Activated T-cell treated with anti-CD3 and anti-CD28 coated beads for 48 hours (primary cell): ENCODE results near the gene MT1M.
"Not testable (repeated sequence)": the region's sequence is repeated elsewhere in the genome, so short reads cannot be mapped to it uniquely, and the experiment has no call there.

Experiments
- DNase-seq: peaks from one replicate; pipeline ENCODE4 v3.0.0-alpha.2; 2020; ENCODE audit warnings: low read depth

MT1M gene

DNA sequence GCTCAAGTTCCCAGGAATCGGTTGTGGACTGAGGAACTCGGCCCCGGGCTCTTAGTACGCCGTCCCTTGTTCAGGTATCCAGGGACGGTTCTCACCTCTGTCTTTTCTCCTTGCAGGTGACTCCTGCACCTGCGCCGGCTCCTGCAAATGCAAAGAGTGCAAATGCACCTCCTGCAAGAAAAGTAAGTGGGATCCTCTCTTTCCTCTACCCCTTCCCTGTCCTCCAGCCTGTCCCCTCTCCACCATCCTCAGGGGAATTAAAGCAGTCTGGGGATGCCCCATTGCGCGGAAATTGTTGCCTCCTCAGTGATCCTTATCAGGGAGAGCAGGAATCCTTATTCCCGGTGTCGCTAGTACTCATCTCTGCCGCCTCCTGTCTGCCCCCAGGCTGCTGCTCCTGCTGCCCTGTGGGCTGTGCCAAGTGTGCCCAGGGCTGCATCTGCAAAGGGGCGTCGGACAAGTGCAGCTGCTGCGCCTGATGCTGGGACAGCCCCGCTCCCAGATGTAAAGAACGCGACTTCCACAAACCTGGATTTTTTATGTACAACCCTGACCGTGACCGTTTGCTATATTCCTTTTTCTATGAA is 23.5 kb upstream of the MT1M start:
- no peak for DNase-seq

DNA sequence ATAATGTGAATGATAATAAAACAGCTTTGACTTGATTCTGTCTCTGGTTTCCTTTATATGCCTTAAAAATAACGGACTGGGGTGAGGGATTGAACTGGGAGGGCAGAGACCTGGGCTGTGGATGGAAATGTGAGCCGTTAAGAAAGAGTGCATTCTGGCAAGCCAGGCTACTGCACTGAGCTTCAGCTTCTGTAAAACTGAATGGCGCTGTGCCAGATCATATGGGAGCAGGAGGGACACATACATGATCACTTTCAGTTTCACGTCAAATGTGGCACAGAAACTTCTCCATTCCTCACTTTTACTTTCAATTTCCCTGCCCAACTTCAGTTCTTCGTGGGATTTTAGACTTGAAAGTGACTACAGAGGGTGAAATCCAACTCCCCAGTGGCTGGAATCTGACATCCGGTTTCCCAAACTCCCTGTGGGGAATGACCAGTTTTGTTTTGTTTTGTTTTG is 23.0 kb upstream of the MT1M start:
- peak; percentile 57 for DNase-seq

DNA sequence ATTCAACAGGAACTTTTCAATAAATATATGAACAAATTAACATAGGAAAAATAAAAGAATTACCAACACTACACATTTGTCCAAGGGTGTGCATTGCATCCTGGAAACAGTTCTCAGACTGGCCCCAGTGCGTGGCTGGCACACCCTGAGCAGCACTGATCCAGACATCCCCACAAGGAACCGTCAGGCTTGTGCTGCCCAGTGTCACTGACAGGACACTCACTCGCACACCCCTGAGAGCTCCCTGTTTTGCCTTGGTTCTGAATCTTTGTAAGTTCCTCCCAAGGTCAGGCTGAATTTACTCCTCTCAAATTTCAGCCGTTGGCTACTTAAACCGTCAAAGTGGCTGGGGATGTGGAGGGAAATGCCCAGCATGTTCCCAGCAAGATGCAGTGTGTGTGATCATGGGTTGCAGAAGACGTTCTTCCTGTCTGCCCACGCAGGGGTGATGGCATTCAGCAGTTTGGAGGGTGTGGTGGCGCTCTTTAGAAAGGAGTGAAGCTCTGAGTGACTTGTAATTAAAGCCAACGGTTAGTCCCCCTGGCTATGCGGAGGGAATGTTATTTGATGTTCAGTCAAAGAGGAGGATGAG is 22.3 kb upstream of the MT1M start:
- peak; percentile 75 for DNase-seq

GRCh38 chr16:56610609-56611111 is 21.8 kb upstream of the MT1M start:
- DNase-seq = no peak

DNA sequence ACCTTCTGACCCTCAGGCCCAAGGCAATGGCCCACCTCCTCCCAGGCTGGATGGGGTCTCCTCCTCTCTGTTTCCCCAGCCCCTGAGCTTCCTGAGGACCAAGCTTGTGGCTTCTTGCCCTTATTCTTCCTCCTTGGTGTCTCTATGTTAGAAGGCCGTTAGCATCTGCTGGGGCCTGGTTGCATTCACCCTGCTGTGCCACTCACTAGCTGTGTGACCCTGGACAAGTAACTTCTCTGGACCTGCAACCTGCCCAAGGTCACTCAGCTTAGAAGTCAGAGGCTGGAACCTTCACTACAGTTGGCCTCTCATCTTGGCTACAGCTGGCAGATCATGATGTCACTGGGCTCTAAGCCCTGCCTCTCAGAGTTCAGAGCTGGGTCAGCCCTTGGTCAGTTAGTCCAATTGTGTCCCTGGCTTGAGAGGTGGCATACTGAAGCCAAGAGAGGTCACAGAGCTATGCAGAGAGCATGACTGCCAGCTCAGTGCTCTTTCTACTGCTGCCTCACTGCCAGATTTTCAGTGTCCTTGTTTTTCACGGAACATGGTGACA is 21.1 kb upstream of the MT1M start:
- no peak for DNase-seq

DNA sequence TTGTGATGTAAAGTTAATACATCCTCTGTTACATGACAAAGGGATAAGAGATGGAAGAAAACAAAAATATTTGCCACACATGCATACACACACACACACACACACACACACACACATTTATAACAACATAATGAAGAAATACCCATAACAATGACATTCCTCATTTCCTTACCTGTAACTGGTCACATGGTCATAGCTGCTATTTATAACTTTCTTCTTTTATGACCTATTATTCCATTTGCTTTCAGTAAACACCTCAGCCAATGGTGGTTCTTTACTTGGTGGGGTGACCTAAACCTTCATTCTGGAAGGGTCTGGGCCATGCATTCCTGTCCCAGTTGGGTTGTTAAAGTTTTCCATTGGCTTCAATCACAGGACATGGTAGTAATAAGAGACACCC is 18.8 kb upstream of the MT1M start:
- DNase-seq = no peak

GRCh38 chr16:56614549-56614991 is 17.9 kb upstream of the MT1M start:
- DNase-seq = no peak

DNA sequence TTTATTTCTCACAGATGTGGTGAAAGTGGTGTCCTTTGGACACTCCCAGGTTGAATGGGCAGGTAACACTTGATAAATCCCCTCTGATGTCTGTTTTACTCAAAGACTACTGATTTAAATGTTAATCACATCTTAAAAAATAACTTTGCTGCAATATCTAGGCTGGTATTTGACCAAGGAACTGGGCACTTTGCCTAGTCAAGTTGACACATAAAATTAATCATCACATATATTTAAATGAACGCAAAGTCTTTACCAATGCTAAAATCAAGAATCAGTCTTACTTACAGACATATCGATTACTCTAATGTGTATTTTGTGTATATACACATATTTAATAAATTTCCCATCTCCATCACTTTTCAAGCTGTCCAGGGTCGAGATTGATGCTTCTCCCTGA is 17.1 kb upstream of the MT1M start:
- no peak for DNase-seq

DNA sequence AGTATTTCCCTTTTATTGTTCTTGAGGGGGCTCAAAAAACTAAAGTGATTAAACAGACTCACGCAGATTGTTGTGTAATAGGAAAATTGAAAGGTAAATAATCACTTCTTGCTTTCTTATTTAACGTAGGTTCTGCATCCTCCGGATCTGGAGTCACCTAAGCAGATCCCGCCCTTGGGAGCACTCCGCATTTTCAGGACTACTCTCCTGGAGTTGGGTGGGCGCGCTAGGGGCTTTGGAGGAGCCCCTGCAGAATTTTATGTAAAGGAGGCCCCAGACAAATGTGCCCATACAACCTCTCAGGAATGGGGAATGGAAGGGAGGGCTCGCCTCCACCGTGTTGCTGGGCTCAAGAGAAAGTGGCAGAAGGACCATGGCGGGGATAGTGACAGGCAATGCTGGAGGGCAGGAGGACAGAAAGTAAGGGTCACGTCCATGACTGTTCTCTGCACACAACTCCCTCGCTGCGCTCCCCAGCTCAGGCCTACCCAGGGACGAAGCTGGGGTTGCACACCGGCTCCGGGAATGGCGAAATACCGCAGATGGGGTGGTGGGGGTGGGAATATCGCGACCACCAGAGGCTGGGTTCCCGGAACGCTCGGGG is 15.7 kb upstream of the MT1M start:
- DNase-seq = no peak

GRCh38 chr16:56617212-56618085 is 15.0 kb upstream of the MT1M start:
- peak; percentile 67 for DNase-seq

DNA sequence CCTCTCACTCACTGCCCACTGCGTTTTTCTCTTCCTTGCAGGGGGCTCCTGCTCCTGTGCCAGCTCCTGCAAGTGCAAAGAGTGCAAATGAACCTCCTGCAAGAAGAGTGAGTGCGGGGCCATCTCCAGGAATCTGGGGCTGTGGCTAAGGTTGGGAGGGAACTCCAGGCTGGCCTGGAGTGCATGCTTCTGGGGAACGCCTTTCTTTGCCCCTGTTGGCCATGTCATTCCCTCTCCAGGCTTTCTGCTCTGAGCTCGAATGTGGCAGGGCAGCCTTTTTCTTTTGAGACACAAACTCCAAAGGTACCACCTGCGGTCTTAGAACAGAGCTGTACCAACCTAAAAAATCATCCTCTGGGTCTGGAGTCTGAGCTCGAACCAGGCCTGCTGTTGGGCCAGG is 14.3 kb upstream of the MT1M start:
- no peak for DNase-seq

GRCh38 chr16:56620339-56620897 is 12.0 kb upstream of the MT1M start:
- DNase-seq = no peak

- DNase-seq = not testable (repeated sequence)
These were observed 10.6 kb upstream of the MT1M start for GRCh38 chr16:56621665-56622445.

GRCh38 chr16:56623184-56623583 is 9.3 kb upstream of the MT1M start:
- DNase-seq = not testable (repeated sequence)

- DNase-seq = no peak
These were observed 8.8 kb upstream of the MT1M start for GRCh38 chr16:56623637-56624036.

DNA sequence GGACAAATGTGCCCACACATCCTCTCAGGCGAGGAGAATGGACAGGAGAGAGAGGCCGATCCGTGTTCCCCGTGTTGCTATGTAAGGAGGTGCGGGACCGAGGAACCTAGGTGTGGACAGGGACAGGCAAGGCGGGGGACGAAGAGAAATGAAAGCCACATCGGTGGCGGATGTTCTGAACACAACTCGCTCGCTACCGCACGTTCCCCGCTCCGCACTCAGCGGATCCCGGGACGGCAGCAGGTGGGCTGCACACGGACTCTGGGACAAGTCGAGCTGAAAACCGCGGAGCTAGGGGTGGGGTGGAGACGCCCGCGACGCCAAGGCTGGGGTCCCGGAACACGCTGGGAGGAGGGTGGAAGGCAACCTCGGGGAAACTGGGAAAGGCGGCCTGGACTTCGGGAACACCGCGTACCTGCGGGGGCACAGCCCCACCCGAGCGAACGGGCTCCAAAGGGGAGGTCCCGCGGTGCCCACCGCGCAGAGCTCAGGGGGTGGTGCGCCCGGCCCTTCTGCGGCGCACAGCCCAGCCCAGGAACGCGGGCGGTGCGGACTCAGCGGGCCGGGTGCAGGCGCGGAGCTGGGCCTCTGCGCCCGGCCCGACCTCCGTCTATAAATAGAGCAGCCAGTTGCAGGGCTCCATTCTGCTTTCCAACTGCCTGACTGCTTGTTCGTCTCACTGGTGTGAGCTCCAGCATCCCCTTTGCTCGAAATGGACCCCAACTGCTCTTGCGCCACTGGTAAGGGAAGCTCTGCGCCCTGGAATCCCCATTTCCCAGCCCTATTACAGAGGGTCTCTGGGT is 7.1 kb upstream of the MT1M start, which contains the start of gene MT1E:
Gene MT1E (plus strand): TSS at position 642 of the 803 bp plus-strand sequence. CDS start 71 bp downstream, at position 713.
- peak; percentile 74 for DNase-seq

DNA sequence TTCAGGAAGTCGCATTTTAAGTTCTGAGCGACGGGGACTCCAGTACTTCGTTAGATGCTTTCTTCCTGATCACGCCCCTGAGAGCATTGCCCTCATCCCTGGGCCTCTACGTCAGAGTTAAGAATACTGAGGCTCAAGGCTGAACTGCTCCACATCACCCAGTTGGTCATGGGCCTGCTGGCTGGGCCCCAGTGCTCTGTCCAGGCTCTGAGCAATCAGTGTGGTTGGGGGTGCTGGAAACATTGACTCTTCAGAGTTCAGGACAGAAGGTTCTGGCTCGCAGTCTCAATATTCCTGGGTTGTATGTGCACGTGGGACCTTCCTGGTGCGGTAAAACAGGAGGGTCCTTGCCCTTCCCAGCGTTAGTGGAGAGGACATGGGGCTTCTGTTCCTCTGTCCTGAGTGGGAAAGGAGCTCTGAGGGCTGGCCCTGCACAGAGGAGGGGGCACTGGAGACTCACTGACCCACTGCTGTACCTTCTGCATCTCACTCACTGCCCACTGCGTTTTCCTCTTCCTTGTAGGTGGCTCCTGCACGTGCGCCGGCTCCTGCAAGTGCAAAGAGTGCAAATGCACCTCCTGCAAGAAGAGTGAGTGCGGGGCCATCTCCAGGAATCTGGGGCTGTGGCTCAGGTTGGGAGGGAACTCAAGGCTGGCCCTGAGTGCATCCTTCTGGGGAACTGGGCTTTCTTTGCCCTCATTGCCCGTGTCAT is 6.4 kb upstream of the MT1M start:
- no peak for DNase-seq

DNA sequence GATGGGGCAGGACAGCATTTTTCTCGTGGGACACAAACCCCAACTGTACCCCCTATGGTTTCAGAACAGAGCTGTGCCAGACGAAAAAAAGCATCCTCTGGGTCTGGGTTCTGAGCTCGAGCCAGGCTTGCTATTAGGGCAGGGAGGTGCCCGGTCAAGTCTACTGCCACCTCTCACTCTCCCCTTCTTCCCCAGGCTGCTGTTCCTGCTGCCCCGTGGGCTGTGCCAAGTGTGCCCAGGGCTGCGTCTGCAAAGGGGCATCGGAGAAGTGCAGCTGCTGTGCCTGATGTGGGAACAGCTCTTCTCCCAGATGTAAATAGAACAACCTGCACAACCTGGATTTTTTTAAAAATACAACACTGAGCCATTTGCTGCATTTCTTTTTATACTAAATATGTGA is 5.8 kb upstream of the MT1M start:
- DNase-seq = no peak
